ENCODE results near the gene SKA1. TPM values are rescaled to one million over a fixed set of nuclear protein-coding genes. Genes with fewer than 3 reads are reported as not detected.

Gene SKA1
- total and polyA plus RNA-seq, 2 donors (not counting 1 experiment from before 2014, with no cell fraction given), result 4.2 to 4.6 TPM

- H3K27ac ChIP-seq (ENCODE audit: insufficient read depth, low read length), result no peak overlapping the region
- no peak overlapping the region for H2AFZ ChIP-seq (ENCODE audit: low read length)
- no peak overlapping the region for H3K4me3 ChIP-seq (replicated peaks in 1 of 4; ENCODE audit: control extremely low read depth in 1 of 4, insufficient read depth in 1 of 4, low read depth in 3 of 4, low read length in 4 of 4)
- DNase-seq (ENCODE audit: low read depth in 2 of 2), result no peak
- H3K36me3 ChIP-seq (ENCODE audit: control insufficient read depth, insufficient read depth, low read length), result no peaks in the 10 kb centered on the region
- no peaks in the 10 kb centered on the region for H3K4me1 ChIP-seq (ENCODE audit: control insufficient read depth, extremely low read depth, insufficient read depth, low read length)
- no peak overlapping the region for H3K4me2 ChIP-seq (ENCODE audit: extremely low read depth, insufficient read depth, low read length)
- no peaks in the 10 kb centered on the region for H4K20me1 ChIP-seq (ENCODE audit: control insufficient read depth, extremely low read depth, insufficient read depth, low read length)
- no peaks in the 10 kb centered on the region for H3K9me3 ChIP-seq (ENCODE audit: control insufficient read depth, insufficient read depth, low read depth, low read length)
- TF ChIP-seq EZH2 (IDR thresholded peaks at IDR 0.05; ENCODE audit: low read length, missing control alignments) (no peak), CTCF (conservative IDR thresholded peaks at IDR 0.05 in 1 of 2, IDR thresholded peaks at IDR 0.05 in 1 of 2; ENCODE audit: low read depth in 1 of 2, low read length in 2 of 2) (no peak)
- no peaks in the 10 kb centered on the region for H3K79me2 ChIP-seq (ENCODE audit: control insufficient read depth, insufficient read depth, low read length)
- no peaks in the 10 kb centered on the region for H3K27me3 ChIP-seq (ENCODE audit: control insufficient read depth, insufficient read depth, low read length)
- no peak overlapping the region for H3K9ac ChIP-seq (ENCODE audit: insufficient read depth, low read length)
These were observed 36.1 kb upstream of the SKA1 start for GRCh38 chr18:50338715-50339114.

GRCh38 chr18:50340078-50340477 lies 34.8 kb upstream of the SKA1 start:
- Histone ChIP-seq H3K9ac (ENCODE audit: insufficient read depth, low read length) (no peak overlapping the region), H3K4me3 (replicated peaks in 1 of 4; ENCODE audit: control extremely low read depth in 1 of 4, insufficient read depth in 1 of 4, low read depth in 3 of 4, low read length in 4 of 4) (no peak overlapping the region), H4K20me1 (ENCODE audit: control insufficient read depth, extremely low read depth, insufficient read depth, low read length) (no peaks in the 10 kb centered on the region), H3K27me3 (ENCODE audit: control insufficient read depth, insufficient read depth, low read length) (no peaks in the 10 kb centered on the region), H2AFZ (ENCODE audit: low read length) (no peak overlapping the region), H3K36me3 (ENCODE audit: control insufficient read depth, insufficient read depth, low read length) (no peaks in the 10 kb centered on the region), H3K4me1 (ENCODE audit: control insufficient read depth, extremely low read depth, insufficient read depth, low read length) (no peaks in the 10 kb centered on the region), H3K4me2 (ENCODE audit: extremely low read depth, insufficient read depth, low read length) (no peak overlapping the region), H3K27ac (ENCODE audit: insufficient read depth, low read length) (no peak overlapping the region), H3K79me2 (ENCODE audit: control insufficient read depth, insufficient read depth, low read length) (no peaks in the 10 kb centered on the region), H3K9me3 (ENCODE audit: control insufficient read depth, insufficient read depth, low read depth, low read length) (no peaks in the 10 kb centered on the region)
- DNase-seq (ENCODE audit: low read depth in 2 of 2), result no peak
- no peak for TF ChIP-seq EZH2 (IDR thresholded peaks at IDR 0.05; ENCODE audit: low read length, missing control alignments)
- no peak for TF ChIP-seq CTCF (conservative IDR thresholded peaks at IDR 0.05 in 1 of 2, IDR thresholded peaks at IDR 0.05 in 1 of 2; ENCODE audit: low read depth in 1 of 2, low read length in 2 of 2)

- no peak overlapping the region for H2AFZ ChIP-seq (ENCODE audit: low read length)
- DNase-seq (ENCODE audit: low read depth in 2 of 2), result no peak
- no peaks in the 10 kb centered on the region for H3K27me3 ChIP-seq (ENCODE audit: control insufficient read depth, insufficient read depth, low read length)
- no peaks in the 10 kb centered on the region for H4K20me1 ChIP-seq (ENCODE audit: control insufficient read depth, extremely low read depth, insufficient read depth, low read length)
- H3K79me2 ChIP-seq (ENCODE audit: control insufficient read depth, insufficient read depth, low read length), result no peaks in the 10 kb centered on the region
- no peak overlapping the region for H3K4me3 ChIP-seq (replicated peaks in 1 of 4; ENCODE audit: control extremely low read depth in 1 of 4, insufficient read depth in 1 of 4, low read depth in 3 of 4, low read length in 4 of 4)
- H3K9me3 ChIP-seq (ENCODE audit: control insufficient read depth, insufficient read depth, low read depth, low read length), result no peaks in the 10 kb centered on the region
- H3K4me2 ChIP-seq (ENCODE audit: extremely low read depth, insufficient read depth, low read length), result no peak overlapping the region
- TF ChIP-seq EZH2 (IDR thresholded peaks at IDR 0.05; ENCODE audit: low read length, missing control alignments) (no peak), CTCF (conservative IDR thresholded peaks at IDR 0.05 in 1 of 2, IDR thresholded peaks at IDR 0.05 in 1 of 2; ENCODE audit: low read depth in 1 of 2, low read length in 2 of 2) (no peak)
- H3K4me1 ChIP-seq (ENCODE audit: control insufficient read depth, extremely low read depth, insufficient read depth, low read length), result no peaks in the 10 kb centered on the region
- no peak overlapping the region for H3K9ac ChIP-seq (ENCODE audit: insufficient read depth, low read length)
- no peak overlapping the region for H3K27ac ChIP-seq (ENCODE audit: insufficient read depth, low read length)
- no peaks in the 10 kb centered on the region for H3K36me3 ChIP-seq (ENCODE audit: control insufficient read depth, insufficient read depth, low read length)
These were observed 33.4 kb upstream of the SKA1 start for GRCh38 chr18:50341443-50341842.

Data from fibroblast of lung (primary cell).